ENCODE measurements around the gene CREB5. TPM values are rescaled to one million over a fixed set of nuclear protein-coding genes. Genes with fewer than 3 reads are reported as not detected.

The CREB5 gene
- total and polyA plus RNA-seq, 3 donors from 2014 or later: 2.0 to 2.9 (median 2.9) TPM

DNA sequence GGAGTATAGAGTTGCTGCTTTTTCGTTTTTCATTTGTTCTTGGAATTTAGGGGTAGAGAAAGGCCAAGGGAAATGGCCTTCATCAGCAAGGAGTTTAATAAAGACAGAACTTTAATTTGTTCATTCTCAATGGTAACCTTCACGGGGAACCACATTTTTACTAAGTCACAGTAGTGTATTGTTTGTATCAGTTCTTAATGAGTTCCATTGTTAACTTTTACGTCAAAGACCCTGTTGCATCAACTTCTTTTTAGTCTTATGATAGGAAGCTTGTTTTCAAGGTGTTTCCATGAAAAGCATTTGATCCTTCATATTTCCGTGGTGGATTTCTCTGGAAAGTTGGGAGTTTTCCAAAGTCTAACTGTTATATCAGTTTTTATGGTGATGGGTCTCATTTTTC, 169.9 kb downstream of the CREB5 start:
- H3K36me3 ChIP-seq (ENCODE audit: low read depth, missing control alignments): no peaks in the 10 kb centered on the region
- no peak for DNase-seq
- no peaks in the 10 kb centered on the region for H3K27me3 ChIP-seq
- no peaks in the 10 kb centered on the region for H3K9me3 ChIP-seq
- WGBS, 2 donors: 75 to 80% methylated on average over 4 of the region's 4 CpGs
- H3K4me3 ChIP-seq: no peak overlapping the region
- no peak overlapping the region for H3K27ac ChIP-seq
- H3K4me1 ChIP-seq: no peaks in the 10 kb centered on the region
- intact Hi-C loops (cut with DNase I; ENCODE audit: low total_unique reads): no loop called here
- no peak for TF ChIP-seq CTCF (IDR thresholded peaks at IDR 0.05)
- TF ChIP-seq POLR2A (IDR thresholded peaks at IDR 0.05): no peak

- no peak for DNase-seq
- no peak overlapping the region for H3K27ac ChIP-seq
- H3K4me3 ChIP-seq: no peak overlapping the region
- H3K4me1 ChIP-seq: no peaks in the 10 kb centered on the region
- H3K9me3 ChIP-seq: no peaks in the 10 kb centered on the region
- no peaks in the 10 kb centered on the region for H3K27me3 ChIP-seq
- TF ChIP-seq POLR2A (IDR thresholded peaks at IDR 0.05) (no peak), CTCF (IDR thresholded peaks at IDR 0.05) (no peak)
- intact Hi-C loops (cut with DNase I; ENCODE audit: low total_unique reads): no loop called here
- no peaks in the 10 kb centered on the region for H3K36me3 ChIP-seq (ENCODE audit: low read depth, missing control alignments)
- 80 to 95% methylated on average over 4 of the region's 4 CpGs for WGBS, 2 donors
These were observed 171.9 kb downstream of the CREB5 start for GRCh38 chr7:28584235-28584634.

- H3K4me3 ChIP-seq: no peak overlapping the region
- H3K27ac ChIP-seq: no peak overlapping the region
- 66 to 85% methylated on average over 4 of the region's 4 CpGs for WGBS, 2 donors
- no peaks in the 10 kb centered on the region for H3K9me3 ChIP-seq
- no peak for TF ChIP-seq CTCF (IDR thresholded peaks at IDR 0.05)
- no peak for TF ChIP-seq POLR2A (IDR thresholded peaks at IDR 0.05)
- no peaks in the 10 kb centered on the region for H3K36me3 ChIP-seq (ENCODE audit: low read depth, missing control alignments)
- no peaks in the 10 kb centered on the region for H3K4me1 ChIP-seq
- DNase-seq: no peak
- intact Hi-C loops (cut with DNase I; ENCODE audit: low total_unique reads): no loop called here
- no peaks in the 10 kb centered on the region for H3K27me3 ChIP-seq
These were observed 174.4 kb downstream of the CREB5 start for GRCh38 chr7:28586736-28587135.

DNA sequence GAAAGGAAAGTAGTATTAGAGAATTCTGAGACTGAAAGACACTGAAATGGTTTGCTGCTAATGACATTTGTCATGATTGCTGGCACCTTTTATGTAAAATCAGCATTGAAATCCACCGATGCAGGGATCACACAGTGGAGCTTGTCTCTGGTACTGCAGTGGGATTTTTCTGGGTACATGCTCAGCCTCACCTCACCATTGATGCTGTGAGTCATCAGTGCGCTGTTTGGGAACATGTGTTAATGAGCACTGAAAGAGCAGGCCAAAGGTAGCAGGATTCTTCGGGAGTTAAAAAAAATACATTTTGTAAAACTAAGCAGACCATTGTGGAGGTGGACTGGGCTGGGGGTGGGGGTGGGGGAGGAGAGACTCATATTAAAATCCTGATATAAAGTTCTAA, 174.9 kb downstream of the CREB5 start:
- no peaks in the 10 kb centered on the region for H3K27me3 ChIP-seq
- intact Hi-C loops (cut with DNase I; ENCODE audit: low total_unique reads): no loop called here
- H3K4me3 ChIP-seq: no peak overlapping the region
- TF ChIP-seq POLR2A (IDR thresholded peaks at IDR 0.05) (no peak), CTCF (IDR thresholded peaks at IDR 0.05) (no peak)
- H3K9me3 ChIP-seq: no peaks in the 10 kb centered on the region
- no peaks in the 10 kb centered on the region for H3K4me1 ChIP-seq
- 76 to 86% methylated on average over 3 of the region's 3 CpGs for WGBS, 2 donors
- no peak overlapping the region for H3K27ac ChIP-seq
- DNase-seq: no peak
- H3K36me3 ChIP-seq (ENCODE audit: low read depth, missing control alignments): no peaks in the 10 kb centered on the region

GRCh38 chr7:28588602-28589001, 176.3 kb downstream of the CREB5 start:
- WGBS, 2 donors: 62 to 68% methylated on average over 5 of the region's 5 CpGs

More at GRCh38 chr7:28588602-28589001, 176.3 kb downstream of the CREB5 start:
- Histone ChIP-seq H3K4me1 (no peaks in the 10 kb centered on the region), H3K27ac (no peak overlapping the region), H3K4me3 (no peak overlapping the region), H3K27me3 (no peaks in the 10 kb centered on the region), H3K9me3 (no peaks in the 10 kb centered on the region), H3K36me3 (ENCODE audit: low read depth, missing control alignments) (no peaks in the 10 kb centered on the region)
- intact Hi-C loops (cut with DNase I; ENCODE audit: low total_unique reads): no loop called here
- TF ChIP-seq POLR2A (IDR thresholded peaks at IDR 0.05): no peak
- TF ChIP-seq CTCF (IDR thresholded peaks at IDR 0.05): no peak
- DNase-seq: no peak
